Thyroid gland (tissue), 4 donors: ENCODE data around the gene PTPRN2. TPM values are rescaled to one million over a fixed set of nuclear protein-coding genes. Genes with fewer than 3 reads are reported as not detected.

Experiments
- DNase-seq, 2 donors: peaks; one replicate each; pipeline ENCODE4 v3.0.0-alpha.2; 2019
- H3K27ac ChIP-seq, 3 donors: fragments of 200-600 bp; sonication (generic); 1 replicate in 2 of 3; 2 replicates in 1 of 3; pipeline ENCODE4 v1.5.1; 2016 to 2019; ENCODE audit warnings: mild to moderate bottlenecking in 1 of 3, moderate library complexity in 1 of 3
- H3K27me3 ChIP-seq: fragments of 200-600 bp; sonication (generic); one replicate; pipeline ENCODE4 v1.5.1; 2019
- H3K36me3 ChIP-seq, 2 donors: fragments of 200-600 bp; sonication (generic); one replicate each; pipeline ENCODE4 v1.5.1; 2016 to 2019
- H3K4me1 ChIP-seq, 2 donors: fragments of 200-600 bp; sonication (generic); one replicate each; pipeline ENCODE4 v1.5.1; 2017 to 2019
- H3K4me3 ChIP-seq, 3 donors: fragments of 200-600 bp; sonication (generic); replicated peaks in 1 of 3; 1 replicate in 2 of 3; 2 replicates in 1 of 3; pipeline ENCODE4 v1.5.1; 2016; ENCODE audit warnings: mild to moderate bottlenecking in 1 of 3
- H3K9me3 ChIP-seq: fragments of 200-600 bp; sonication (generic); one replicate; pipeline ENCODE4 v1.5.1; 2017
- POLR2A ChIP-seq, 2 donors: fragments of 450-650 bp; IDR thresholded peaks; one replicate each; pipeline ENCODE4 v1.6.1; 2017; ENCODE audit warnings: antibody characterized with exemption in 2 of 2, mild to moderate bottlenecking in 2 of 2, moderate library complexity in 1 of 2
- WGBS, 2 donors: methylation state at CpG; one replicate each; pipeline ENCODE4 v1.1.5; 2017; 5-methylcytosine and 5-hydroxymethylcytosine counted together
- intact Hi-C: fragments of 100-400 bp; cut with DNase I; formaldehyde crosslinking; loops from one replicate; pipeline ENCODE4 v1.15.1; 2023
- total RNA-seq, 4 donors: library from RNA; depleted of rRNA; stranded (reverse); fragments of >200 nt; gene quantifications; one replicate each; pipeline ENCODE4 v1.2.3, GENCODE V29; 2016
- TF ChIP-seq, protein P1 (sequence below), 6 experiments: fragments of 200-600 bp in 3 of 6; fragments of 450-650 bp in 3 of 6; sonication (generic) in 3 of 6; IDR thresholded peaks; one replicate each; pipeline ENCODE4 v1.5.1; 2016 to 2019; ENCODE audit warnings: antibody characterized with exemption in 6 of 6, mild to moderate bottlenecking in 2 of 6, inconsistent platforms in 1 of 6, moderate library complexity in 1 of 6

Gene PTPRN2
- total RNA-seq, 4 donors from 2014 or later, result 4.2 to 9.9 (median 7.7) TPM

DNA sequence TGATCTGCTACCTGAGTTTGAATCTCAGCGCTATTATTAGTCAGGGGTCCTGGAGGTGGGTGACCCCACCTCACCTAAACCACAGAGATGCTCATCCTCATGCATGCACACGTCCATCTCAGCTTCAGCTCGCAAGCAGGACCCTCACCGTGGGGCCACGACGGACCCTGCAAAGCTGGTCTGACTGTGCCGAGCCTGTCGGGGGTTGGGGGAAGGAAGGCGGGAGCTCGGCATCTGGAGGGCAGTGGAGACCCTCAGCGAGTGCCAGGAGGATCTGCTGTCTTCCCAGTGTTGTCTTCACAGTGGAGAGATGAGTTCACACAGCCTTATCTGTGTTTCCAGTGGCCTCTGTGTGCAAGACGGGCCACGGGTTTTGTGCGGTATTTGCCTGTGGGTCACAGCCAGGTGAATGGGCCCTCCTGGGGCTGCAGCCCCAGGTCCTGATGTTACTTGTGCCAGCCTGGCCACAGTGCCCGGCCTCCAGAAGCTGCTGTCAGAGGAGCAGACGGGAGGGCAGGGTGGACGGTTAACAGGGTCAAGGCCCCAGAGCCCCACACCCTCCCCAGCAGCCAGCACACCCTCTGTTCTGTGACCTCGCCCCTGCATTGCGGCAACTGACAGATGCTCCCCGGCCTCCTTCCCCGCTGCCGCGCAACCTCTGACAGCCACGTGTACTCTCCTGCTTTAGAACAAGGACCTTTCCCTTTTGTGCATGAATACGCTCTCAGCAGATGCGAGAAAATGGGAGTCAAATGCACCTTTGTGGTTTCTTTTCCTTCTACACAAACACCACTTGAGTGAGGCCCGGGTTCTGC lies 722.1 kb downstream of the PTPRN2 start:
- intact Hi-C loops, result no loop called here
- Histone ChIP-seq H3K36me3 (no peaks in the 10 kb centered on the region), H3K4me3 (no peak overlapping the region), H3K27me3 (no peaks in the 10 kb centered on the region), H3K9me3 (no peaks in the 10 kb centered on the region), H3K4me1 (no peaks in the 10 kb centered on the region), H3K27ac (no peak overlapping the region)
- no peak for DNase-seq
- 83 to 87% methylated on average over 16 to 27 of the region's 27 CpGs for WGBS, 2 donors
- TF ChIP-seq, protein P1, sequence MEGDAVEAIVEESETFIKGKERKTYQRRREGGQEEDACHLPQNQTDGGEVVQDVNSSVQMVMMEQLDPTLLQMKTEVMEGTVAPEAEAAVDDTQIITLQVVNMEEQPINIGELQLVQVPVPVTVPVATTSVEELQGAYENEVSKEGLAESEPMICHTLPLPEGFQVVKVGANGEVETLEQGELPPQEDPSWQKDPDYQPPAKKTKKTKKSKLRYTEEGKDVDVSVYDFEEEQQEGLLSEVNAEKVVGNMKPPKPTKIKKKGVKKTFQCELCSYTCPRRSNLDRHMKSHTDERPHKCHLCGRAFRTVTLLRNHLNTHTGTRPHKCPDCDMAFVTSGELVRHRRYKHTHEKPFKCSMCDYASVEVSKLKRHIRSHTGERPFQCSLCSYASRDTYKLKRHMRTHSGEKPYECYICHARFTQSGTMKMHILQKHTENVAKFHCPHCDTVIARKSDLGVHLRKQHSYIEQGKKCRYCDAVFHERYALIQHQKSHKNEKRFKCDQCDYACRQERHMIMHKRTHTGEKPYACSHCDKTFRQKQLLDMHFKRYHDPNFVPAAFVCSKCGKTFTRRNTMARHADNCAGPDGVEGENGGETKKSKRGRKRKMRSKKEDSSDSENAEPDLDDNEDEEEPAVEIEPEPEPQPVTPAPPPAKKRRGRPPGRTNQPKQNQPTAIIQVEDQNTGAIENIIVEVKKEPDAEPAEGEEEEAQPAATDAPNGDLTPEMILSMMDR (IDR thresholded peaks at IDR 0.05), result no peak
- TF ChIP-seq POLR2A (IDR thresholded peaks at IDR 0.05), result no peak

DNA sequence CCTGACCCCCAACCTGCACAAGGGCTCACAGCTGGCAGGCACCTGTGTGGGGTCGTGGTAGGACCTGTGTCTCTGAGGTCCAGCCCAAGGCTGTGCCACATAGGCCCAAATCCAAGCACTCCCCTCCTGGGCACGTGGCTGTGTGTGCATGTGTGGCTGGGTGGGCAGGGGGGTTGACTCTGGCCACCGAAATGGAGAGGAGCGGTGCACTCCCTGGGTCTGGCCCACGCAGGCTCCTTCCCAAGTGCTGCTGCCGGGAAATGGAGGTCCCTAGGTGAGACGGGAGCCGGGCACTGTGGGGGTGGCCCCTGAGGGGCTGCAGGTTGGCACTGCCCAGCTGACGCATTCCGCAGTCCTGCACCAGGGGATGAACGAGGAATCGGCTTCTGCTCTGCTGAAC lies 722.7 kb downstream of the PTPRN2 start:
- TF ChIP-seq, protein P1 (IDR thresholded peaks at IDR 0.05), result no peak
- TF ChIP-seq POLR2A (IDR thresholded peaks at IDR 0.05), result no peak
- H3K9me3 ChIP-seq, result no peaks in the 10 kb centered on the region
- H3K36me3 ChIP-seq, result no peaks in the 10 kb centered on the region
- no peaks in the 10 kb centered on the region for H3K4me1 ChIP-seq
- intact Hi-C loops, result no loop called here
- no peak for DNase-seq
- 88 to 94% methylated on average over 6 to 10 of the region's 12 CpGs for WGBS, 2 donors
- no peak overlapping the region for H3K27ac ChIP-seq
- H3K4me3 ChIP-seq, result no peak overlapping the region
- H3K27me3 ChIP-seq, result no peaks in the 10 kb centered on the region

DNA sequence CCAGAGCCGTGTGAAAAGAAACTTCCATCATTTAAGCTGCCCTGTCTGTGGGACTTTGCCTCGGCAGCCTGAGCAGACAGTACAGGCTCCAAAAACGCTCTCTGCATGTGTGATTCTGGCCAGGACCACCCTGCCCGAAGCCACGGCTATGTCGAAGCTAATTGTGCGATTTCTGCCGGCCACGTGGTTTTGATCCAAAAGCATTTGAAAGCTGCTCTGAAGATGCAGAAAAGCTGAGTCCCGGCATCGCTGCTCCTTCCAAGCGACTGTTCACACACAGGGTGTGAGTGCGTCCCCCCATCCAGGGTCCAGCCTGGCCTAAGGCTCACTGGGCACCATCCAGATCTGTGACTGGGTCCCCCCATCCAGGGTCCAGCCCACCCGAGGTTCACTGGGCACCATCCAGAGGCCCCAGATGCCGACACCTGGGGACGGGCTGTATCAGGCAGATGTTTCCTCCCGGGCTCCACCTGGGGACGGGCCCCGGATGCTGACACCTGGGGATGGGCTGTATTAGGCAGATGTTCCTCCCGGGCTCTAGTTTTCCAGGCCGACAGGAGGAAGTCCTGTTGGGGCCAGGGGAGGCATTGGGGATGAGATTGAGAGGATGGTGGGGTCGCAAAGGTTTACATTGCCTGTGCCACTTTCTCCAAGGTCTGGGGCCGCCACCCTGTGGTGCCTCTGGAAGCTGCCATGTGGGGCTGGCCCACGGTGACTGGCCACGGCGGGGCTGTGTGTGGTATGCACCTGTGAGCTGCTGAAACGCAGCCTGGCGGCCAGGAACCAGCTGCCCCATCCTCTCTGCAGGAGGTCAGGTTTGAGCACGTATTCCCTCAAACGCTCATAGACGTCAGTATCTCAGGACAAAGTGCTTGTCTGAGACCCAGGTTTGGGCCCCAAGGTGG lies 723.5 kb downstream of the PTPRN2 start:
- no peak for DNase-seq
- 81 to 89% methylated on average over 20 to 28 of the region's 31 CpGs for WGBS, 2 donors
- intact Hi-C loops, result no loop called here
- Histone ChIP-seq H3K9me3 (no peaks in the 10 kb centered on the region), H3K27ac (no peak overlapping the region), H3K4me3 (no peak overlapping the region), H3K27me3 (no peaks in the 10 kb centered on the region), H3K36me3 (no peaks in the 10 kb centered on the region), H3K4me1 (no peaks in the 10 kb centered on the region)
- no peak for TF ChIP-seq POLR2A (IDR thresholded peaks at IDR 0.05)

DNA sequence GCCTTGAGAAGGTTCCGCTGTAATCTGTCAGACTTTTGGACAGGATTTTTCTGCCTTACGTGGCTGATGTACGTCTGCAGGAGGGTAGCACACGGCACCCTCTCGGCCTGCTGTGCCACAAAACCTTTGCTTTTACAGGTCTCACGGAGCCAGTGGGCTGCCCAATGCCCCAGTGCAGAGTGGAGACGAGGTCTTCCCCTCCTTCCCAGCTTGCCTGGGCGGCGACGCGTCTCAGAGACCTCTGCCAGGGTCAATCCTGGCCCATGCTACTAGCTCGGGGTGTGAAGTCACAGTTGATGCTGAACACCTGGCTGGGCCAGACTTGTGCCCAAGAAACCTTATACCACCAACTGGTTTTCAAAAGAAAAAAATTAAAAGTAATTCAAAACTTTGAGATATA lies 724.4 kb downstream of the PTPRN2 start:
- H3K27ac ChIP-seq, result no peak overlapping the region
- TF ChIP-seq POLR2A (IDR thresholded peaks at IDR 0.05), result no peak
- TF ChIP-seq, protein P1 (IDR thresholded peaks at IDR 0.05), result no peak
- DNase-seq, result no peak

DNA sequence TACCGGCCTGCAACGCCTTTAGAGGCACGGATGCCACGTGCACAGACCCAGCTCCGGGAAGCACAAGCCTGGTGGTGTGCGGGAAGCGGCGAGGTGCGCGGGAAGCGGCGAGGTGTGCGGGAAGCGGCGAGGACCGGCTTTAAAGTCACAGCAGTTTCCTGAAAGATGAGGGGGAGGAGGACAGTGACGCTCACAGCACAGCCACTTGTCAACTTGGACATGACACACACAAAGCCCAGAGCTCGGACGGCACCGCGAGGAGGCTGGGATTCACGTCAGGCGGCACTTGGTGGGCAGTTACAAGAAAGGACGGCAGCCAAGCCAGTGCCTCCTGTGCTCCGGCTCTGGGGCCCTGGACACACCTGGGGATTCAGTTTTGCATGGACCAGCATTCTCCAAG lies 724.9 kb downstream of the PTPRN2 start:
- TF ChIP-seq, protein P1 (IDR thresholded peaks at IDR 0.05), result no peak
- TF ChIP-seq POLR2A (IDR thresholded peaks at IDR 0.05), result no peak
- DNase-seq, result no peak
- intact Hi-C loops, result no loop called here
- H3K4me3 ChIP-seq, result no peak overlapping the region
- H3K4me1 ChIP-seq, result no peaks in the 10 kb centered on the region
- H3K27me3 ChIP-seq, result no peaks in the 10 kb centered on the region
- H3K27ac ChIP-seq, result no peak overlapping the region
- no peaks in the 10 kb centered on the region for H3K9me3 ChIP-seq
- no peaks in the 10 kb centered on the region for H3K36me3 ChIP-seq
- WGBS, 2 donors, result 79 to 83% methylated on average over 25 of the region's 25 CpGs

More for the DNA sequence above, 724.4 kb downstream of the PTPRN2 start:
- Histone ChIP-seq H3K4me1 (no peaks in the 10 kb centered on the region), H3K27me3 (no peaks in the 10 kb centered on the region), H3K9me3 (no peaks in the 10 kb centered on the region), H3K36me3 (no peaks in the 10 kb centered on the region), H3K4me3 (no peak overlapping the region)
- WGBS, 2 donors, result 71 to 72% methylated on average over 4 to 12 of the region's 12 CpGs
- intact Hi-C loops, result no loop called here
